ENCODE results near the gene OTUD5.

Gene OTUD5

DNA sequence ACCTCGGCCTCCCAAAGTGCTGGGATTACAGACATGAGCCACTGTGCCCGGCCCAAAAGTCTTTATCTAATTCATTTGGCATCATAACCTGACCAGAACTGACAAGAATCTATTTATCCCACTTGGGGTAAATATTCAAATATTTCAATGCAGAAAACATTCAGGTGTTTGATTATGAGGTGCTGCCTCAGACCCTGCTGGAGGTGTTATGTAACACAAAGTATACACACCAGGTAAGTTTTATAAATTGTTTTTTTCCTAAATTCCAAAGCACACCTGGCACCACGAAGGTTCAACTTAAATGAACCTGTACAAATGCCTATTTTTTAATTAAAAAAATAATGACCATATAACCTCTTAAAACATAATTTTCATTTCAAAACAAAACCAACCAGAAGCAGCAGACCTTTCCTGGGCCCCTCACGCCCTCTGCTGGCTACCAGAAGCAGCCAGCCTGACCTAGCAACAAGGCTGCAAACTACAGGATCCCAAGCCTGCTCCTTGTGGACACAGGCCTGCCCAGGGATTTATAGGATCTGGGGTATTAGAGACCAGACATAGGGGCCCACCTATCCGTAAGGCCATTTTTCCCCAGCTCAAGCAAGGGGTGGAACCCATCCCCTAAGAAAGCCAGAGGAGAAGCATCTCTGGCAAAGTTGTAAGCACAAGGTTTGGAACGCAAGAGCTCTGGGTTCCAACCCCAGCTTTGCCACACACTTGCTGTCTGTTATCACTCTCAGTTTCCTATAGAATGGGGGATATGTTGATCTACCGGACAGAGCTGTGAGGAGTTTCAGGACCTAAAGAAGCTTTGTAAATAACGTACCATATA, 11.7 kb downstream of the OTUD5 start:
- H3K27ac ChIP-seq, result no peak overlapping the region
- TF ChIP-seq, protein P1, sequence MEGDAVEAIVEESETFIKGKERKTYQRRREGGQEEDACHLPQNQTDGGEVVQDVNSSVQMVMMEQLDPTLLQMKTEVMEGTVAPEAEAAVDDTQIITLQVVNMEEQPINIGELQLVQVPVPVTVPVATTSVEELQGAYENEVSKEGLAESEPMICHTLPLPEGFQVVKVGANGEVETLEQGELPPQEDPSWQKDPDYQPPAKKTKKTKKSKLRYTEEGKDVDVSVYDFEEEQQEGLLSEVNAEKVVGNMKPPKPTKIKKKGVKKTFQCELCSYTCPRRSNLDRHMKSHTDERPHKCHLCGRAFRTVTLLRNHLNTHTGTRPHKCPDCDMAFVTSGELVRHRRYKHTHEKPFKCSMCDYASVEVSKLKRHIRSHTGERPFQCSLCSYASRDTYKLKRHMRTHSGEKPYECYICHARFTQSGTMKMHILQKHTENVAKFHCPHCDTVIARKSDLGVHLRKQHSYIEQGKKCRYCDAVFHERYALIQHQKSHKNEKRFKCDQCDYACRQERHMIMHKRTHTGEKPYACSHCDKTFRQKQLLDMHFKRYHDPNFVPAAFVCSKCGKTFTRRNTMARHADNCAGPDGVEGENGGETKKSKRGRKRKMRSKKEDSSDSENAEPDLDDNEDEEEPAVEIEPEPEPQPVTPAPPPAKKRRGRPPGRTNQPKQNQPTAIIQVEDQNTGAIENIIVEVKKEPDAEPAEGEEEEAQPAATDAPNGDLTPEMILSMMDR (conservative IDR thresholded peaks at IDR 0.05), result peak; percentile 72

DNA sequence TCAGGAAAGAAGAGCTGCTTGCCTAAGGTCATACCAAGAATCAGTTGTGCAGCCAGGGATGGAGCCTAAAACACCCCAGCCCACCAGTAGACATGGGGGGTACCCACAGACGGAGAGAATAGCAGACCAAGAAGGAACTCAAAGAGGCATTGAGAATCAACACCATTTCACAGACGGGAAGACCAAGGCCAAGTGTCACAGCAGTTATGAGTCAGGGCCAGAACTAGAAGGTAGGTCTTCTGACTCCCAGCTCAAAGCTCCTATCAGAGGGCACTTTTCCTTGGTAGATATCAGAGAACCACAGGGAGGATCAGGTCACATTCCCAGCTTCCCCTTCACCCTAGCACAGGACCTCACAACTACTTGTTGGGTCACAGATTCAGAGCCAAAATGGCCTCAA, 14.5 kb downstream of the OTUD5 start:
- H3K27ac ChIP-seq, result no peak overlapping the region
- TF ChIP-seq, protein P1 (conservative IDR thresholded peaks at IDR 0.05), result no peak

DNA sequence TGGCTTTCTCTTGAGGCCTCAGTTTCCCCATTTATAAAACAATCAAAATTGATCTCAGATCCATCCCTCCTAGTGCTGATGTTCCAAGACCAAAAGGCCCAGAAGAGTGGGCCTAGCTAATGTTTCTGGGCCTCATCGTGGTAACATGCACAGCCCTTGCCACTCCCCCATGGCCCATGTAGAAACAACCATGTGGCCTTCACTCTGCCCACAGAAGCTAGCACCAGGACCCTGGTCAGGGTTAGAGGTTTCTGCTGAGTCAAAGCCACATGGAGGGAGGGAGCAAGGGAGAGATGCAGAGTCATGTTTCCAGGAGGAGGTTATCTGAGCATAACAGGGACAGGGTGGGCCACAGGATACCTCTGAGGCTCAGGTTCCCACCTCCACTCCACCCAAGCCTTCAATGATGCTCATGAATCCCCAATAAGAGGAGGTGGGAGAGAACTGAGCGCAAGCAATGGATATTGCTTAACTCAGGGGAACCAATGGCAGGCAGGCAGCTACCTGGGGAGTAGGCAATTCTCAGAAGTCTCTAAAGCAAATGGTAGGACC, 16.9 kb downstream of the OTUD5 start:
- TF ChIP-seq, protein P1 (conservative IDR thresholded peaks at IDR 0.05), result no peak
- H3K27ac ChIP-seq, result no peak overlapping the region

DNA sequence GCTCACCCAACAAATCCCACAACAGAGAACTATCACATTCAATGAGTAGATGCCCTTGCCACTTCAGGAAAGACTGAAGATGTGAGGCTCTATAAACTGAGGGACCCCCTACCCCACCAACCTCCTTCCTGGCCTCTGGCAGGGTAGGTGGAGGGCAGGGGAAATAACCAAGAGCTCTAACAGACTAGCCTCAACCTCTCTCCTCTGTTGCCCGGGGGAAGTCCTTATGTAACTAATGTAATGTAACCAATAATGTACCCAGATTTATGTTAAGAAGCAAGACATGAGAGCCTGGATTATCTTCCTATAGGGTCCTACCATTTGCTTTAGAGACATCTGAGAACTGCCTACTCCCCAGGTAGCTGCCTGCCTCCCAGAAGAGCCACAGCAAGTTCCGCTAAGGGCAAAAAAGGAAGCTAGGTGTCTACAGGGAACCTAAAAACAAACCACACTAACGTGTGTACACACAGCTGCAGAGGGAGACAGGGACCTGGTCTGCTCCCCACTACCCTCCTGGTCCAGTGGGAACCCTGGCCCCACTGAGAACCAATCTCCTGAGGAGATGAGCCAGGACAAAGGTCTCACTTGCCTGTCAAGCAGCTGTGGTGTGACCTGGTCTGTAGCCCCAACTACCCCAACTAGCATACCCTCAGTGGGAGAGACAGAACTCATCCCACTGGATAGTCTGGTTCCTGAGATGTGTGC, 17.7 kb downstream of the OTUD5 start:
- TF ChIP-seq, protein P1 (conservative IDR thresholded peaks at IDR 0.05), result no peak
- H3K27ac ChIP-seq, result no peak overlapping the region

DNA sequence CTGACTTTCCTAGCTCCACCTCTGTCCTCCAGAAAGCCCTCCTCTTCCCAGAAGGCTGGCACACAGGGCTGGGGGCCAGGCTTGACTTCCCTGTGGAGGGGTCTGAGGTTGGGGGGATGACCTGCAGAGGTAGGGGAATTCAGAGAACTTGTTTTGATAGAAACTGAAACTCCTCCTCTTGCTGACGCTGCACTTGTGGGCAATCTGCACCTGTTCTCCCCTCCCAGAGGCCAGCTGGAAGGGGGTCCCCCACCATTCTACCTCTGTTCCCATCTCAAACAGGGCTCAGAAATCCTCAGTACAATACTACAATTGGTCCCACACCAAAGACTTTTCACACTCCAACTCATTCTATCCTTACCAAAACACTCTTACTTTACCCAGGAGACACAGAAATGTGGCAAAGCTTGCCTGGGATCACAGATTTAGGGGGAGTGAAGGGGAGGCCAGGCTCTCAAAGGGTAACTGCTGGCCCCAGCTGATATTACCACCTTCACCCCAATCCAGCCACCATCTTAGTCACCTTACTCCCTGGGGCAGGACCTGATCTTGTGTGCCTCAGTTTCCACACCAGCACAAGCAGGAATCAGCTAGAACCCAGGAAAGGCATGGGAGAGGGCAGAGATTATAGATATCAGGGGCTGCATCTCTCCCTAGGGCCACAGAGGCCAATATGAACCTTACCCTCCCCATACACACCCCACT, 18.5 kb downstream of the OTUD5 start:
- H3K27ac ChIP-seq, result no peak overlapping the region
- TF ChIP-seq, protein P1 (conservative IDR thresholded peaks at IDR 0.05), result no peak

DNA sequence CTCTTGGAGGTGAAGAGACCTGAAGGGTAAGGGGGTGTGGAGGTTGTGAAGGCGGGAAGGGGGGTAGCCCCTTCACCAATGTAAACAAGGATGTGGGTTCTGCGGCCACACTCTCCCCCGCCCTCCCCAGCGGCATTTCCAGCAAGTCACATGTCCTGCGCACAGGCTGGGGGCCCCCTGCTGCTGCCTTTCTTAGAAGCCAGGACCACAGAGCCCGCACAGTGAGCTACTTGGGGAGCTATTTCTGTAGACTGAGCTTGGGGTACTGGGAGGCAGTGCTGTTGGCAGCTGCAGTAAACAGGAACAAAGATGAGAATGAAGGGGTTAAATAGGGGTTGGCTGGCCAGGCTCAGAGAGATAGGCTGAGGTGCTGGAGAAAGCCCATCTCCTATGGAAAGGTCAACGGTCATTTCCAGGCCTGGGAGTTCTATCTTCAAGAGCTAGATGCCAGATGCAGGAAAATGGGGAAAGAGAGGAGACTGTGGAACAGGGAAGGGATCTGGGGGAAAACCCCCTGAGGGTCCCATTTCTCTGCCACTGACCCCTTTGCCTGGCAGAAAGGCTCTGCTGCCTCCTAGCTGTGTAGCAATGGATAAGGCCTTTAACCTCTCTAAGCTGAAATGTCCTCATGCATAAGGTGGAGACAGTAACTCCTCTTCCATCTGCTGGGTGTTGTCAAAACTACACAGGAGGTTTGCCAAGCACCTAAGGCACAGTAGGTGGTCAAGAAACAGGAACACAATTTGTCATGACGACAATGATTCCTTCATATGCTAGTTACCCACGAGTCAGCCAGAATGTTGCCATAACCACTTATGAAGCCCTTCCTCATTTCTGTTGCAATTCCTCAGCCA, 20.1 kb downstream of the OTUD5 start:
- TF ChIP-seq, protein P1 (conservative IDR thresholded peaks at IDR 0.05), result no peak
- no peak overlapping the region for H3K27ac ChIP-seq
